ENCODE measurements around the gene EXOC4. TPM values are rescaled to one million over a fixed set of nuclear protein-coding genes. Genes with fewer than 3 reads are reported as not detected.

EXOC4 gene
- total RNA-seq, 1 experiment from 2014 or later: 71.0 TPM

- no peaks in the 10 kb centered on the region for H3K27me3 ChIP-seq (ENCODE audit: control insufficient read depth, insufficient read depth, low read length)
- no TSS peak for BruUV-seq (replicated peaks)
- in situ Hi-C loops (cut with HindIII; ENCODE audit: low pct_unique_long_range_greater_than_20kb, low sequenced_read_pairs): no loop called here
- ATAC-seq: no peak
- no peak for DNase-seq (ENCODE audit: low read depth, low spot score)
- no peaks in the 10 kb centered on the region for H3K4me1 ChIP-seq (ENCODE audit: control insufficient read depth, insufficient read depth, low read length)
- no peak overlapping the region for H3K27ac ChIP-seq (ENCODE audit: low read length)
- H3K4me3 ChIP-seq (ENCODE audit: low read depth in 2 of 2, low read length in 2 of 2): no peak overlapping the region
- no peak for TF ChIP-seq REST (IDR thresholded peaks at IDR 0.05; ENCODE audit: insufficient read depth in 1 of 2, low read depth in 2 of 2, low read length in 1 of 2)
- no peak for TF ChIP-seq CTCF (IDR thresholded peaks at IDR 0.05)
- no peak for TF ChIP-seq POLR2AphosphoS5 (IDR thresholded peaks at IDR 0.05; ENCODE audit: low read depth, low read length)
- ChIA-PET CTCF (no interaction called here), POLR2A (no interaction called here)
- no peaks in the 10 kb centered on the region for H3K9me3 ChIP-seq (ENCODE audit: control insufficient read depth, insufficient read depth, low read depth, low read length)
- no peaks in the 10 kb centered on the region for H3K36me3 ChIP-seq (ENCODE audit: control insufficient read depth, insufficient read depth, low read length)
- intact Hi-C loops (cut with micrococcal nuclease; ENCODE audit: unreplicated experiment): no loop called here
These were observed 660.2 kb downstream of the EXOC4 start for GRCh38 chr7:133912916-133913697.

GRCh38 chr7:133916621-133917020 is 663.7 kb downstream of the EXOC4 start:
- Histone ChIP-seq H3K36me3 (ENCODE audit: control insufficient read depth, insufficient read depth, low read length) (no peaks in the 10 kb centered on the region), H3K27me3 (ENCODE audit: control insufficient read depth, insufficient read depth, low read length) (no peaks in the 10 kb centered on the region), H3K4me3 (ENCODE audit: low read depth in 2 of 2, low read length in 2 of 2) (no peak overlapping the region), H3K4me1 (ENCODE audit: control insufficient read depth, insufficient read depth, low read length) (no peaks in the 10 kb centered on the region), H3K9me3 (ENCODE audit: control insufficient read depth, insufficient read depth, low read depth, low read length) (peaks cover 6% of the 10 kb centered on the region; the same call in 1 of the 2 replicates), H3K27ac (ENCODE audit: low read length) (no peak overlapping the region)
- ATAC-seq (no peak), DNase-seq (ENCODE audit: low read depth, low spot score) (no peak)
- in situ Hi-C loops (cut with HindIII; ENCODE audit: low pct_unique_long_range_greater_than_20kb, low sequenced_read_pairs): no loop called here
- TF ChIP-seq REST (IDR thresholded peaks at IDR 0.05; ENCODE audit: insufficient read depth in 1 of 2, low read depth in 2 of 2, low read length in 1 of 2): no peak
- no peak for TF ChIP-seq POLR2AphosphoS5 (IDR thresholded peaks at IDR 0.05; ENCODE audit: low read depth, low read length)
- TF ChIP-seq SIN3A (IDR thresholded peaks at IDR 0.05; ENCODE audit: borderline replicate concordance, insufficient read depth, low read depth, low read length): no peak
- TF ChIP-seq TCF7L2 (IDR thresholded peaks at IDR 0.05; ENCODE audit: low read depth, low read length): no peak
- TF ChIP-seq CTCF (IDR thresholded peaks at IDR 0.05): no peak
- POLR2A ChIA-PET: no interaction called here
- intact Hi-C loops (cut with micrococcal nuclease; ENCODE audit: unreplicated experiment): no loop called here
- CTCF ChIA-PET: no interaction called here
- no TSS peak for BruUV-seq (replicated peaks)

Data from Panc1 (cell line).